GM21825 (cell line): Measurements from ENCODE around the gene TXNRD3.
"Not testable (repeated sequence)": the region's sequence is repeated elsewhere in the genome, so short reads cannot be mapped to it uniquely, and the experiment has no call there.

Source experiments
- ATAC-seq: cut with Tn5 transposase; IDR thresholded peaks from one replicate; pipeline ENCODE4 v1.9.1; 2021; ENCODE audit warnings: mild to moderate bottlenecking, moderate library complexity; ENCODE audit not compliant: unreplicated experiment

TXNRD3 gene

GRCh38 chr3:126655887-126656286, 963 bp upstream of the TXNRD3 start:
- no peak for ATAC-seq

- ATAC-seq: no peak
Measured at GRCh38 chr3:126649556-126650092, 5.3 kb downstream of the TXNRD3 start.

- ATAC-seq: no peak
Measured at GRCh38 chr3:126646674-126647073, 8.2 kb downstream of the TXNRD3 start.

GRCh38 chr3:126644615-126645014, 10.3 kb downstream of the TXNRD3 start:
- ATAC-seq: no peak

GRCh38 chr3:126638790-126639189, 16.1 kb downstream of the TXNRD3 start:
- ATAC-seq: no peak

- no peak for ATAC-seq
Measured at GRCh38 chr3:126636436-126636835, 18.5 kb downstream of the TXNRD3 start.

- ATAC-seq: no peak
Measured at GRCh38 chr3:126634803-126635202, 20.1 kb downstream of the TXNRD3 start.

GRCh38 chr3:126630020-126630419, 24.9 kb downstream of the TXNRD3 start:
- ATAC-seq: no peak

GRCh38 chr3:126625735-126626134, 29.2 kb downstream of the TXNRD3 start:
- not testable (repeated sequence) for ATAC-seq

- ATAC-seq: no peak
Measured at GRCh38 chr3:126622694-126623093, 32.2 kb downstream of the TXNRD3 start.

- ATAC-seq: no peak
Measured at GRCh38 chr3:126621627-126622345, 33.1 kb downstream of the TXNRD3 start.

- no peak for ATAC-seq
Measured at GRCh38 chr3:126621171-126621570, 33.8 kb downstream of the TXNRD3 start.

GRCh38 chr3:126620738-126621137, 34.2 kb downstream of the TXNRD3 start:
- ATAC-seq: no peak

GRCh38 chr3:126618760-126619159, 36.2 kb downstream of the TXNRD3 start:
- no peak for ATAC-seq

GRCh38 chr3:126618021-126618420, 36.9 kb downstream of the TXNRD3 start:
- no peak for ATAC-seq

GRCh38 chr3:126617571-126617970, 37.4 kb downstream of the TXNRD3 start:
- no peak for ATAC-seq

- ATAC-seq: no peak
Measured at GRCh38 chr3:126616931-126617330, 38.0 kb downstream of the TXNRD3 start.

- ATAC-seq: no peak
Measured at GRCh38 chr3:126613479-126614188, 41.3 kb downstream of the TXNRD3 start.

- no peak for ATAC-seq
Measured at GRCh38 chr3:126612479-126613205, 42.3 kb downstream of the TXNRD3 start.

- no peak for ATAC-seq
Measured at GRCh38 chr3:126609909-126610308, 45.0 kb downstream of the TXNRD3 start.

GRCh38 chr3:126607214-126607908, 47.6 kb downstream of the TXNRD3 start:
- ATAC-seq: no peak
